K562 (cell line): ENCODE measurements around the gene RAB17. TPM values are rescaled to one million over a fixed set of nuclear protein-coding genes. Genes with fewer than 3 reads are reported as not detected.

Source experiments
- ATAC-seq: fragments of 200-7000 bp; cut with Tn5 transposase; 3 replicates; pipeline ENCODE4 v1.9.1; 2020; ENCODE audit warnings: moderate library complexity
- BruUV-seq: library from RNA; stranded (reverse); fragments of 400-500 nt; replicated peaks from 2 replicates; lab custom pipeline; 2021; lab: Mats Ljungman, UMichigan
- CTCF ChIA-PET: fragments of 300-600 bp; formaldehyde crosslinking; extraction: SDS; loops from one replicate; lab custom pipeline; 2021; ENCODE audit warnings: low intra/inter-chr PET ratio; lab: Yijun Ruan, JAX
- POLR2A ChIA-PET: fragments of 300-600, 350-650 bp; sonication (Branson Sonifier 250); formaldehyde crosslinking; extraction: SDS; loops from one replicate; lab custom pipeline; 2021; ENCODE audit warnings: antibody characterized with exemption, inconsistent platforms; lab: Yijun Ruan, JAX
- DNase-seq, 4 experiments: peaks; one replicate each; pipeline versions ENCODE4 v3.0.0 to v3.0.0-alpha.2; 2011 to 2018; ENCODE audit warnings: low spot score in 3 of 4, mixed read lengths in 3 of 4; ENCODE audit errors: extremely low read depth in 1 of 4
- FAIRE-seq: peaks from 2 replicates; lab custom pipeline; 2011; peaks lifted over from hg19 to GRCh38; lab: Jason Lieb, UNC
- H2AFZ ChIP-seq: 2 replicates; pipeline ENCODE4 v1.6.0; 2011; ENCODE audit warnings: low read depth, low read length, control low read depth, inconsistent platforms
- H3K27ac ChIP-seq: fragments of 200-600 bp; 3 replicates; pipeline ENCODE4 v1.8.0; 2011; ENCODE audit warnings: low read depth, mild to moderate bottlenecking, control low read depth, inconsistent platforms, low read length, moderate library complexity, mixed read lengths; ENCODE audit errors: extremely low read depth
- H3K27me3 ChIP-seq, 2 experiments: fragments of 300-600 bp in 1 of 2; 2 replicates in 1 of 2; 3 replicates in 1 of 2; pipeline versions ENCODE4 v1.6.0 to v1.8.0; 2011; ENCODE audit warnings: inconsistent platforms in 2 of 2, low read length in 2 of 2, mild to moderate bottlenecking in 1 of 2, mixed read lengths in 1 of 2, moderate library complexity in 1 of 2; ENCODE audit not compliant: control insufficient read depth in 2 of 2, insufficient read depth in 2 of 2
- H3K36me3 ChIP-seq: fragments of 300-600 bp; 3 replicates; pipeline ENCODE4 v1.8.0; 2011; ENCODE audit warnings: mild to moderate bottlenecking, low read length, inconsistent platforms; ENCODE audit not compliant: control insufficient read depth, insufficient read depth
- H3K4me1 ChIP-seq, 2 experiments: fragments of 200-600 bp in 1 of 2; replicated peaks in 1 of 2; 2 replicates in 1 of 2; 3 replicates in 1 of 2; pipeline versions ENCODE4 v1.5.1 to v1.8.0; 2011; ENCODE audit warnings: inconsistent platforms in 2 of 2, low read length in 2 of 2, mild to moderate bottlenecking in 1 of 2, mixed read lengths in 1 of 2, moderate library complexity in 1 of 2; ENCODE audit not compliant: control insufficient read depth in 2 of 2, insufficient read depth in 2 of 2
- H3K4me2 ChIP-seq: 2 replicates; pipeline ENCODE4 v1.6.1; 2011; ENCODE audit warnings: low read length, control low read depth, inconsistent platforms, mixed read lengths; ENCODE audit not compliant: insufficient read depth
- H3K4me3 ChIP-seq: fragments of 200-600 bp; sonication (generic), shearing (Covaris generic); 2 replicates; pipeline ENCODE4 v1.5.1; 2016; ENCODE audit warnings: control low read depth, inconsistent platforms
- H3K79me2 ChIP-seq: fragments of 200-600 bp; 3 replicates; pipeline ENCODE4 v1.8.0; 2011; ENCODE audit warnings: low read length, inconsistent platforms; ENCODE audit not compliant: control insufficient read depth, insufficient read depth
- H3K9ac ChIP-seq, 2 experiments: 2 replicates each; pipeline versions ENCODE4 v1.6.0 to v1.6.1; 2011; ENCODE audit warnings: low read depth in 2 of 2, low read length in 2 of 2, control low read depth in 1 of 2, inconsistent platforms in 1 of 2, mild to moderate bottlenecking in 1 of 2, mixed read lengths in 1 of 2; ENCODE audit not compliant: insufficient read depth in 1 of 2
- H3K9me1 ChIP-seq: one replicate; pipeline ENCODE4 v1.6.0; 2011; ENCODE audit warnings: inconsistent platforms, mild to moderate bottlenecking, low read length, moderate library complexity; ENCODE audit not compliant: control insufficient read depth, insufficient read depth
- H3K9me3 ChIP-seq: replicated peaks from 2 replicates; pipeline ENCODE4 v1.5.1; 2011; ENCODE audit warnings: low read depth, low read length, inconsistent platforms; ENCODE audit not compliant: control insufficient read depth, insufficient read depth
- H4K20me1 ChIP-seq: replicated peaks from 2 replicates; pipeline ENCODE4 v1.6.1; 2011; ENCODE audit warnings: low read length, inconsistent platforms, mixed read lengths; ENCODE audit not compliant: control insufficient read depth, insufficient read depth
- BCL6 ChIP-seq: fragments of 250-450 bp; sonication (Bioruptor Pico); IDR thresholded peaks from 2 replicates; pipeline ENCODE4 v1.4.0; 2020
- CHAMP1 ChIP-seq: fragments of 450-650 bp; IDR thresholded peaks from 2 replicates; pipeline ENCODE4 v1.6.1; 2016; ENCODE audit warnings: mild to moderate bottlenecking
- E2F8 ChIP-seq: fragments of 450-650 bp; IDR thresholded peaks from 2 replicates; pipeline ENCODE4 v1.7.1; 2018; ENCODE audit warnings: mild to moderate bottlenecking, low read depth; ENCODE audit not compliant: partially characterized antibody
- FOXK1 ChIP-seq: sonication (generic); formaldehyde crosslinking; IDR thresholded peaks from 2 replicates; pipeline ENCODE4 v1.8.0; 2022; ENCODE audit warnings: missing genetic modification reagents, mild to moderate bottlenecking, borderline replicate concordance
- HES1 ChIP-seq: fragments of 450-650 bp; IDR thresholded peaks from 2 replicates; pipeline ENCODE4 v1.6.1; 2016; ENCODE audit warnings: low read depth, mild to moderate bottlenecking, moderate library complexity
- NFYB ChIP-seq: IDR thresholded peaks from 2 replicates; pipeline ENCODE4 v1.6.1; 2011; ENCODE audit warnings: mild to moderate bottlenecking, moderate library complexity; ENCODE audit not compliant: insufficient read length; ENCODE audit errors: extremely low read depth
- NUFIP1 ChIP-seq: fragments of 450-650 bp; IDR thresholded peaks from 2 replicates; pipeline ENCODE4 v1.6.1; 2018; ENCODE audit not compliant: partially characterized antibody
- RCOR1 ChIP-seq, 2 experiments: IDR thresholded peaks; 2 replicates each; pipeline ENCODE4 v1.6.1; 2012; ENCODE audit warnings: low read depth in 2 of 2, low read length in 2 of 2, borderline replicate concordance in 1 of 2, improper control_type of control experiment in 1 of 2
- SPI1 ChIP-seq: IDR thresholded peaks from 2 replicates; pipeline ENCODE4 v1.6.1; 2011; ENCODE audit warnings: low read depth, low read length, control low read depth, borderline replicate concordance
- TGIF2 ChIP-seq: sonication (generic); formaldehyde crosslinking; IDR thresholded peaks from 2 replicates; pipeline ENCODE4 v1.8.1; 2022; ENCODE audit warnings: mild to moderate bottlenecking, missing genetic modification reagents, moderate library complexity
- ZC3H4 ChIP-seq: sonication (generic); formaldehyde crosslinking; IDR thresholded peaks from 2 replicates; pipeline ENCODE4 v1.9.0; 2021; ENCODE audit warnings: missing genetic modification reagents, borderline replicate concordance
- ZNF146 ChIP-seq: IDR thresholded peaks from one replicate; pipeline ENCODE4 v1.6.1; 2018; ENCODE audit warnings: missing compliant biosample characterization; ENCODE audit not compliant: unreplicated experiment
- ZNF316 ChIP-seq: fragments of 450-650 bp; IDR thresholded peaks from 2 replicates; pipeline ENCODE4 v1.6.1; 2016
- WGBS: fragments of 100-300 bp; shearing (Covaris generic); methylation state at CpG from one replicate; pipeline ENCODE4 v1.1.6; 2016; ENCODE audit warnings: low coverage, mixed read lengths; ENCODE audit not compliant: insufficient coverage; ENCODE audit errors: missing lambda C conversion rate; 5-methylcytosine and 5-hydroxymethylcytosine counted together
- in situ Hi-C: fragments of 300-500 bp; cut with MboI; formaldehyde crosslinking; loops from 4 replicates; pipeline ENCODE4 v1.15.0; 2018; ENCODE audit warnings: inconsistent platforms, mixed read lengths
- intact Hi-C: fragments of 100-400 bp; cut with micrococcal nuclease; formaldehyde crosslinking; loops from 2 replicates; pipeline ENCODE4 v1.14.2; 2022
- polyA plus RNA-seq, 8 experiments: library from polyadenylated mRNA; depleted of rRNA in 4 of 8; stranded (reverse) in 5 of 8; unstranded in 3 of 8; fragments of >200 nt; fragmentation: Nextera tagmentation in 2 of 8; fragmentation: Illumina TruSeq in 1 of 8; extraction: Ambion mirVana in 2 of 8; extraction: Trizol in 1 of 8; gene quantifications; 2 replicates each; pipeline versions ENCODE4 v1.2.1 to v1.2.3, GENCODE V29; 2011 to 2014; ENCODE audit warnings: inconsistent platforms in 1 of 8, missing spikeins in 1 of 8
- total RNA-seq, 7 experiments: library from RNA; depleted of rRNA in 6 of 7; stranded (reverse); fragments of >200 nt in 6 of 7; fragmentation: Illumina TruSeq in 2 of 7; extraction: Trizol in 2 of 7; gene quantifications; 2 replicates each; pipeline versions ENCODE4 v1.2.1 to v1.2.3, GENCODE V29; 2011 to 2021; ENCODE audit warnings: low replicate concordance in 1 of 7
- TF ChIP-seq, protein P1 (sequence below): fragments of 450-650 bp; IDR thresholded peaks from 2 replicates; pipeline ENCODE4 v1.6.1; 2016; ENCODE audit warnings: borderline replicate concordance

The RAB17 gene
- total and polyA plus RNA-seq, 9 of the 15 experiments (the other 6 are each of a cell fraction or from before 2014, with no cell fraction given): 0.13 TPM; not detected in 8

- ATAC-seq (peak; percentile 36; the same call in 2 of the 3 replicates), DNase-seq (no peak), FAIRE-seq (no peak)
- H4K20me1 ChIP-seq: peaks cover 6% of the 10 kb centered on the region; the same call in 1 of the 2 replicates
- ChIA-PET POLR2A (no interaction called here), CTCF (no interaction called here)
- no peaks in the 10 kb centered on the region for H3K9me3 ChIP-seq
- peaks cover 22 to 76% of the 10 kb centered on the region in 2 experiments; a peak in 4 of 5 replicates for H3K27me3 ChIP-seq
- H2AFZ ChIP-seq: peak overlapping the region; percentile 1; the same call in 1 of the 2 replicates
- H3K9ac ChIP-seq: no peak overlapping the region
- in situ Hi-C loops (no loop called here), intact Hi-C loops (no loop called here)
- no peak overlapping the region for H3K27ac ChIP-seq
- H3K9me1 ChIP-seq: no peaks in the 10 kb centered on the region
- no peaks in the 10 kb centered on the region for H3K36me3 ChIP-seq
- no TSS peak for BruUV-seq
- H3K79me2 ChIP-seq: no peaks in the 10 kb centered on the region
- no peak overlapping the region for H3K4me2 ChIP-seq
- 27% methylated on average over 8 of the region's 13 CpGs for WGBS
- peaks cover 0 to 4% of the 10 kb centered on the region in 2 experiments; a peak in 1 of 5 replicates for H3K4me1 ChIP-seq
- no peak overlapping the region for H3K4me3 ChIP-seq
- TF ChIP-seq ZC3H4 (CRISPR knock-in tag) (no peak), BCL6 (CRISPR knock-in tag) (no peak), ZNF316 (no peak), E2F8 (no peak), FOXK1 (CRISPR knock-in tag) (no peak), NUFIP1 (no peak), NFYB (no peak), ZNF146 (CRISPR knock-in tag) (no peak), TGIF2 (no peak), RCOR1 (IDR thresholded peaks at IDR 0.05; ENCODE audit: borderline replicate concordance in 1 of 2, low read depth in 2 of 2, low read length in 2 of 2) (no peak), SPI1 (no peak), HES1 (no peak), CHAMP1 (no peak)
- TF ChIP-seq, protein P1, sequence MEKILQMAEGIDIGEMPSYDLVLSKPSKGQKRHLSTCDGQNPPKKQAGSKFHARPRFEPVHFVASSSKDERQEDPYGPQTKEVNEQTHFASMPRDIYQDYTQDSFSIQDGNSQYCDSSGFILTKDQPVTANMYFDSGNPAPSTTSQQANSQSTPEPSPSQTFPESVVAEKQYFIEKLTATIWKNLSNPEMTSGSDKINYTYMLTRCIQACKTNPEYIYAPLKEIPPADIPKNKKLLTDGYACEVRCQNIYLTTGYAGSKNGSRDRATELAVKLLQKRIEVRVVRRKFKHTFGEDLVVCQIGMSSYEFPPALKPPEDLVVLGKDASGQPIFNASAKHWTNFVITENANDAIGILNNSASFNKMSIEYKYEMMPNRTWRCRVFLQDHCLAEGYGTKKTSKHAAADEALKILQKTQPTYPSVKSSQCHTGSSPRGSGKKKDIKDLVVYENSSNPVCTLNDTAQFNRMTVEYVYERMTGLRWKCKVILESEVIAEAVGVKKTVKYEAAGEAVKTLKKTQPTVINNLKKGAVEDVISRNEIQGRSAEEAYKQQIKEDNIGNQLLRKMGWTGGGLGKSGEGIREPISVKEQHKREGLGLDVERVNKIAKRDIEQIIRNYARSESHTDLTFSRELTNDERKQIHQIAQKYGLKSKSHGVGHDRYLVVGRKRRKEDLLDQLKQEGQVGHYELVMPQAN: no peak
Observed at GRCh38 chr2:237596520-237597195, 6.1 kb upstream of the RAB17 start.
